PC-3 (cell line): ENCODE data around the gene TXNDC16.

Experiments
- EZH2 ChIP-seq: fragments of 300-600 bp; sonication (generic); IDR thresholded peaks from one replicate; pipeline ENCODE4 v1.6.1; 2017; ENCODE audit warnings: antibody characterized with exemption, mild to moderate bottlenecking, low read length; ENCODE audit not compliant: unreplicated experiment
- EZH2phosphoT487 ChIP-seq: fragments of 300-600 bp; sonication (generic); IDR thresholded peaks from 2 replicates; pipeline ENCODE4 v1.6.1; 2018; ENCODE audit warnings: mild to moderate bottlenecking, antibody characterized with exemption, low read length, borderline replicate concordance
- TF ChIP-seq, protein P1 (sequence below): fragments of 300-600 bp; sonication (generic); conservative IDR thresholded peaks from 2 replicates; pipeline ENCODE4 v1.5.1; 2017; ENCODE audit warnings: antibody characterized with exemption, low read depth, mild to moderate bottlenecking, low read length

DNA sequence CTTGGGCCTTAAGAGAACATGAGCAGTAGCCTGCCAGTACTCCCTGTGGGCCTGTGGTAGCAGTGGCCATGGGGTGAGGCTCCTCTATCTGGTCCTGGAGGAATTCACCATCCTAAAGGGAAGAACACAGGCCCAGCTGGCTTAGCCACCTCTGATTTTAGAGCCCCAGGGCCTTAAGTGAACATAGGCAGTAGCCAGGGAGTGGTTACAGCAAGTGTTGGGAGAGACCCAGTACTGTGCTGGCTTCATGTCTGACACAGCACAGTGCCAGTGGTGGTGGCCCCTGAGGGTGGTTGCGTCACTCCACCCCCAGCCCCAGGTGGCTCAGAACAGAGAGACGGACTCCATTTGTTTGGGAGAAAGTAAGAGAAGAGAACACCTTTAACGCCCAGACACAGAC lies 105.1 kb downstream of the TXNDC16 start:
- TF ChIP-seq, protein P1, sequence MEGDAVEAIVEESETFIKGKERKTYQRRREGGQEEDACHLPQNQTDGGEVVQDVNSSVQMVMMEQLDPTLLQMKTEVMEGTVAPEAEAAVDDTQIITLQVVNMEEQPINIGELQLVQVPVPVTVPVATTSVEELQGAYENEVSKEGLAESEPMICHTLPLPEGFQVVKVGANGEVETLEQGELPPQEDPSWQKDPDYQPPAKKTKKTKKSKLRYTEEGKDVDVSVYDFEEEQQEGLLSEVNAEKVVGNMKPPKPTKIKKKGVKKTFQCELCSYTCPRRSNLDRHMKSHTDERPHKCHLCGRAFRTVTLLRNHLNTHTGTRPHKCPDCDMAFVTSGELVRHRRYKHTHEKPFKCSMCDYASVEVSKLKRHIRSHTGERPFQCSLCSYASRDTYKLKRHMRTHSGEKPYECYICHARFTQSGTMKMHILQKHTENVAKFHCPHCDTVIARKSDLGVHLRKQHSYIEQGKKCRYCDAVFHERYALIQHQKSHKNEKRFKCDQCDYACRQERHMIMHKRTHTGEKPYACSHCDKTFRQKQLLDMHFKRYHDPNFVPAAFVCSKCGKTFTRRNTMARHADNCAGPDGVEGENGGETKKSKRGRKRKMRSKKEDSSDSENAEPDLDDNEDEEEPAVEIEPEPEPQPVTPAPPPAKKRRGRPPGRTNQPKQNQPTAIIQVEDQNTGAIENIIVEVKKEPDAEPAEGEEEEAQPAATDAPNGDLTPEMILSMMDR = no peak
- TF ChIP-seq EZH2phosphoT487 (no peak), EZH2 (no peak)
